SU-DHL-6 (cell line): Measurements from ENCODE around the gene HACL1.

Experiments
- CTCF ChIP-seq: fragments of 200-600 bp; sonication (generic); IDR thresholded peaks from one replicate; pipeline ENCODE4 v1.5.1; 2017; ENCODE audit warnings: antibody characterized with exemption, mild to moderate bottlenecking, low read length, moderate library complexity; ENCODE audit not compliant: insufficient read depth, poor library complexity, severe bottlenecking
- EZH2phosphoT487 ChIP-seq: fragments of 200-600 bp; sonication (generic), shearing (Covaris generic); conservative IDR thresholded peaks from 2 replicates; pipeline ENCODE4 v1.6.1; 2018; ENCODE audit warnings: mild to moderate bottlenecking, antibody characterized with exemption, low read length, moderate library complexity, mixed read lengths

- TF ChIP-seq CTCF (no peak), EZH2phosphoT487 (no peak)
Observed at GRCh38 chr3:15525790-15526189, 75.6 kb downstream of the HACL1 start.
